Stimulated activated CD8-positive, alpha-beta memory T cell treated with anti-CD3 and anti-CD28 coated beads, Interleukin-2, amount 100 ng/mL, for 48 hours (primary cell): Measurements from ENCODE around the gene TPCN1.

Source experiments
- DNase-seq, 2 donors: peaks; one replicate each; pipeline ENCODE4 v3.0.0-alpha.2; 2020; ENCODE audit warnings: low read depth in 2 of 2

TPCN1 gene

GRCh38 chr12:113224955-113225354, 3.7 kb downstream of the TPCN1 start:
- DNase-seq: no peak

GRCh38 chr12:113226696-113227568, 5.7 kb downstream of the TPCN1 start:
- DNase-seq: no peak

- DNase-seq: no peak
These were observed 6.6 kb downstream of the TPCN1 start for GRCh38 chr12:113227686-113228391.

GRCh38 chr12:113228394-113229028, 7.2 kb downstream of the TPCN1 start:
- no peak for DNase-seq

- no peak for DNase-seq
These were observed 9.3 kb downstream of the TPCN1 start for GRCh38 chr12:113230315-113231234.

GRCh38 chr12:113231235-113232088, 10.2 kb downstream of the TPCN1 start:
- no peak for DNase-seq

GRCh38 chr12:113232089-113232839, 11.0 kb downstream of the TPCN1 start:
- no peak for DNase-seq

- DNase-seq: peak; percentile 30 to 38
These were observed 11.7 kb downstream of the TPCN1 start for GRCh38 chr12:113232840-113233585.

GRCh38 chr12:113233967-113234366, 12.7 kb downstream of the TPCN1 start:
- DNase-seq: no peak

GRCh38 chr12:113234483-113234882, 13.2 kb downstream of the TPCN1 start:
- DNase-seq: no peak

GRCh38 chr12:113235976-113236375, 14.7 kb downstream of the TPCN1 start:
- no peak for DNase-seq

GRCh38 chr12:113236539-113237399, 15.5 kb downstream of the TPCN1 start:
- DNase-seq: no peak

- no peak for DNase-seq
These were observed 16.5 kb downstream of the TPCN1 start for GRCh38 chr12:113237748-113238147.

- DNase-seq: no peak
These were observed 17.0 kb downstream of the TPCN1 start for GRCh38 chr12:113238309-113238708.

- no peak for DNase-seq
These were observed 18.1 kb downstream of the TPCN1 start for GRCh38 chr12:113239288-113239771.

- no peak for DNase-seq
These were observed 18.6 kb downstream of the TPCN1 start for GRCh38 chr12:113239811-113240331.

- DNase-seq: no peak
These were observed 19.1 kb downstream of the TPCN1 start for GRCh38 chr12:113240395-113240794.
